Gastrocnemius medialis (tissue), 4 donors: ENCODE data around the gene OTOG. TPM values are rescaled to one million over a fixed set of nuclear protein-coding genes. Genes with fewer than 3 reads are reported as not detected.
A peak's percentile ranks its signal among the peaks of the same experiment; 100 is the strongest.

Experiments used
- ATAC-seq, 2 donors: fragments of 150-250 bp; one replicate each; pipeline ENCODE4 v1.9.1; 2016
- DNase-seq, 2 donors: peaks; one replicate each; pipeline ENCODE4 v3.0.0-alpha.2; 2019
- H3K27ac ChIP-seq, 4 donors: fragments of 200-600 bp; sonication (generic); 1 replicate in 1 of 4; 2 replicates in 3 of 4; pipeline ENCODE4 v1.5.1; 2016 to 2018; ENCODE audit warnings: mild to moderate bottlenecking in 2 of 4, moderate library complexity in 1 of 4
- H3K27me3 ChIP-seq, 3 donors: fragments of 200-600 bp; sonication (generic) in 2 of 3; 1 replicate in 1 of 3; 2 replicates in 2 of 3; pipeline versions ENCODE4 v1.5.1 to v1.6.0; 2016 to 2019; ENCODE audit warnings: mild to moderate bottlenecking in 1 of 3, moderate library complexity in 1 of 3
- H3K36me3 ChIP-seq, 2 donors: fragments of 200-600 bp; sonication (generic) in 1 of 2; one replicate each; pipeline ENCODE4 v1.5.1; 2017 to 2018
- H3K4me1 ChIP-seq, 2 donors: fragments of 200-600 bp; sonication (generic) in 1 of 2; one replicate each; pipeline ENCODE4 v1.5.1; 2016 to 2017; ENCODE audit warnings: mild to moderate bottlenecking in 2 of 2
- H3K4me3 ChIP-seq, 4 donors: fragments of 200-600 bp; sonication (generic) in 3 of 4; 1 replicate in 1 of 4; 2 replicates in 3 of 4; pipeline ENCODE4 v1.5.1; 2016 to 2019; ENCODE audit warnings: mild to moderate bottlenecking in 2 of 4
- H3K9me3 ChIP-seq, 3 donors: fragments of 200-600 bp; sonication (generic) in 2 of 3; 1 replicate in 1 of 3; 2 replicates in 2 of 3; pipeline ENCODE4 v1.5.1; 2016 to 2019
- CTCF ChIP-seq, 5 experiments: fragments of 450-650 bp in 3 of 5; fragments of 200-600 bp in 2 of 5; sonication (generic) in 2 of 5; IDR thresholded peaks in 4 of 5; conservative IDR thresholded peaks in 1 of 5; 1 replicate in 4 of 5; 2 replicates in 1 of 5; pipeline ENCODE4 v1.5.1; 2016 to 2019; ENCODE audit warnings: antibody characterized with exemption in 5 of 5, mild to moderate bottlenecking in 3 of 5, moderate library complexity in 3 of 5
- POLR2A ChIP-seq, 2 donors: fragments of 450-650 bp; IDR thresholded peaks; one replicate each; pipeline ENCODE4 v1.6.1; 2017; ENCODE audit warnings: antibody characterized with exemption in 2 of 2, mild to moderate bottlenecking in 2 of 2, moderate library complexity in 2 of 2
- in situ Hi-C, 4 donors: fragments of 200-750 bp; cut with MboI; loops; one replicate each; pipeline versions ENCODE4 v1.15.0 to v1.8.0; 2017; ENCODE audit warnings: low sequenced_read_pairs in 4 of 4
- intact Hi-C: fragments of 100-400 bp; cut with DNase I; formaldehyde crosslinking; loops from one replicate; pipeline ENCODE4 v1.15.1; 2023; ENCODE audit warnings: low total_unique reads
- total RNA-seq, 4 donors: library from RNA; depleted of rRNA; stranded (reverse); fragments of >200 nt; gene quantifications; one replicate each; pipeline versions ENCODE4 v1.1.0 to v1.2.3, GENCODE V29; 2016

OTOG gene
- total RNA-seq, 4 donors from 2014 or later = not detected

GRCh38 chr11:17629113-17629512 lies 82.1 kb downstream of the OTOG start:
- TF ChIP-seq POLR2A (IDR thresholded peaks at IDR 0.05) (no peak), CTCF (IDR thresholded peaks at IDR 0.05 in 4 of 5, conservative IDR thresholded peaks at IDR 0.05 in 1 of 5) (no peak)
- DNase-seq (no peak), ATAC-seq (no peak)
- in situ Hi-C loops = no loop called here
- Histone ChIP-seq H3K27me3 (no peaks in the 10 kb centered on the region), H3K4me3 (no peak overlapping the region), H3K36me3 (no peaks in the 10 kb centered on the region), H3K9me3 (no peaks in the 10 kb centered on the region), H3K4me1 (no peaks in the 10 kb centered on the region), H3K27ac (no peak overlapping the region)
- intact Hi-C loops = no loop called here

GRCh38 chr11:17630936-17631335 lies 83.9 kb downstream of the OTOG start:
- no peaks in the 10 kb centered on the region for H3K4me1 ChIP-seq
- in situ Hi-C loops (loop anchor here in 1 of 4 donors (10.0 kb wide), 1 partner anchor 94 kb away; no protein-coding TSS in a partner anchor), intact Hi-C loops (loop anchor here (1.0 kb wide), 1 partner anchor 90 kb away; no protein-coding TSS in a partner anchor)
- H3K36me3 ChIP-seq = no peaks in the 10 kb centered on the region
- peak; percentile 96 to 98 for ATAC-seq
- H3K4me3 ChIP-seq = no peak overlapping the region
- no peaks in the 10 kb centered on the region for H3K9me3 ChIP-seq
- peak in 1 of 2 donors; percentile 53 for DNase-seq
- TF ChIP-seq CTCF (IDR thresholded peaks at IDR 0.05 in 4 of 5, conservative IDR thresholded peaks at IDR 0.05 in 1 of 5) = no peak
- no peak for TF ChIP-seq POLR2A (IDR thresholded peaks at IDR 0.05)
- peak overlapping the region in 1 of 4 donors; percentile 38 for H3K27ac ChIP-seq
- H3K27me3 ChIP-seq = no peaks in the 10 kb centered on the region

- no peak overlapping the region for H3K27ac ChIP-seq
- intact Hi-C loops (loop anchor here (1.0 kb wide), 1 partner anchor 89 kb away; no protein-coding TSS in a partner anchor), in situ Hi-C loops (loop anchor here in 1 of 4 donors (10.0 kb wide), 1 partner anchor 93 kb away; no protein-coding TSS in a partner anchor)
- H3K9me3 ChIP-seq = no peaks in the 10 kb centered on the region
- no peak overlapping the region for H3K4me3 ChIP-seq
- ATAC-seq (no peak), DNase-seq (no peak)
- no peaks in the 10 kb centered on the region for H3K27me3 ChIP-seq
- no peaks in the 10 kb centered on the region for H3K36me3 ChIP-seq
- H3K4me1 ChIP-seq = no peaks in the 10 kb centered on the region
- TF ChIP-seq POLR2A (IDR thresholded peaks at IDR 0.05) (no peak), CTCF (IDR thresholded peaks at IDR 0.05 in 4 of 5, conservative IDR thresholded peaks at IDR 0.05 in 1 of 5) (no peak)
Measured at GRCh38 chr11:17631702-17632365, 84.8 kb downstream of the OTOG start.

- H3K27ac ChIP-seq = no peak overlapping the region
- intact Hi-C loops = no loop called here
- no peaks in the 10 kb centered on the region for H3K9me3 ChIP-seq
- ATAC-seq (no peak), DNase-seq (no peak)
- in situ Hi-C loops = loop anchor here in 1 of 4 donors (10.0 kb wide), 1 partner anchor 91 kb away; no protein-coding TSS in a partner anchor
- no peaks in the 10 kb centered on the region for H3K36me3 ChIP-seq
- no peaks in the 10 kb centered on the region for H3K4me1 ChIP-seq
- H3K4me3 ChIP-seq = no peak overlapping the region
- TF ChIP-seq CTCF (IDR thresholded peaks at IDR 0.05 in 4 of 5, conservative IDR thresholded peaks at IDR 0.05 in 1 of 5) = no peak
- H3K27me3 ChIP-seq = no peaks in the 10 kb centered on the region
Measured at GRCh38 chr11:17633279-17633986, 86.4 kb downstream of the OTOG start.
